Trophoblast cell (in vitro differentiated cells and primary cell): ENCODE results near the gene MYEOV.

Experiments
- DNase-seq, 2 donors: peaks; one replicate each; pipeline ENCODE4 v3.0.0-alpha.2; 2016
- H2AFZ ChIP-seq: 2 replicates; pipeline ENCODE4 v1.6.1; 2013; ENCODE audit warnings: low read length, moderate library complexity, mild to moderate bottlenecking; ENCODE audit not compliant: insufficient read depth, poor library complexity
- H2AK5ac ChIP-seq: 2 replicates; pipeline ENCODE4 v1.6.1; 2013; ENCODE audit warnings: mild to moderate bottlenecking, low read length
- H2BK120ac ChIP-seq: 2 replicates; pipeline ENCODE4 v1.6.1; 2013; ENCODE audit warnings: low read length, mild to moderate bottlenecking, moderate library complexity; ENCODE audit not compliant: insufficient read depth, poor library complexity
- H2BK12ac ChIP-seq: 2 replicates; pipeline ENCODE4 v1.6.1; 2013; ENCODE audit warnings: mild to moderate bottlenecking, low read length, moderate library complexity
- H2BK5ac ChIP-seq: 2 replicates; pipeline ENCODE4 v1.6.1; 2013; ENCODE audit warnings: low read length, low read depth, moderate library complexity, mild to moderate bottlenecking; ENCODE audit not compliant: poor library complexity
- H3K14ac ChIP-seq: 2 replicates; pipeline ENCODE4 v1.6.1; 2013; ENCODE audit warnings: mild to moderate bottlenecking, low read length
- H3K18ac ChIP-seq: 2 replicates; pipeline ENCODE4 v1.6.1; 2013; ENCODE audit warnings: mild to moderate bottlenecking, low read length
- H3K23ac ChIP-seq: 2 replicates; pipeline ENCODE4 v1.6.1; 2013; ENCODE audit warnings: low read length
- H3K27ac ChIP-seq: 2 replicates; pipeline ENCODE4 v1.5.1; 2013; ENCODE audit warnings: low read depth, mild to moderate bottlenecking, inconsistent platforms, low read length, moderate library complexity
- H3K27me3 ChIP-seq: 2 replicates; pipeline ENCODE4 v1.6.1; 2013; ENCODE audit warnings: inconsistent platforms, mild to moderate bottlenecking, low read length, moderate library complexity; ENCODE audit not compliant: insufficient read depth
- H3K36me3 ChIP-seq, 2 experiments: 1 replicate in 1 of 2; 2 replicates in 1 of 2; pipeline ENCODE4 v1.6.1; 2013; ENCODE audit warnings: low read length in 2 of 2, mild to moderate bottlenecking in 2 of 2, moderate library complexity in 1 of 2; ENCODE audit not compliant: insufficient read depth in 2 of 2, control insufficient read depth in 1 of 2
- H3K4ac ChIP-seq: 2 replicates; pipeline ENCODE4 v1.6.1; 2013; ENCODE audit warnings: low read depth, mild to moderate bottlenecking, low read length, moderate library complexity
- H3K4me1 ChIP-seq, 2 experiments: 1 replicate in 1 of 2; 2 replicates in 1 of 2; pipeline ENCODE4 v1.6.1; 2013; ENCODE audit warnings: low read length in 2 of 2, mild to moderate bottlenecking in 2 of 2, moderate library complexity in 1 of 2; ENCODE audit not compliant: insufficient read depth in 2 of 2, control insufficient read depth in 1 of 2
- H3K4me2 ChIP-seq: 2 replicates; pipeline ENCODE4 v1.6.1; 2013; ENCODE audit warnings: inconsistent platforms, mild to moderate bottlenecking, low read length, moderate library complexity
- H3K4me3 ChIP-seq: 2 replicates; pipeline ENCODE4 v1.5.1; 2013; ENCODE audit warnings: mild to moderate bottlenecking, low read depth, low read length, inconsistent platforms
- H3K79me1 ChIP-seq: one replicate; pipeline ENCODE4 v1.6.1; 2013; ENCODE audit warnings: low read length
- H3K79me2 ChIP-seq: 2 replicates; pipeline ENCODE4 v1.6.1; 2013; ENCODE audit warnings: low read length, mild to moderate bottlenecking; ENCODE audit not compliant: control insufficient read depth, insufficient read depth, poor library complexity
- H3K9ac ChIP-seq: 2 replicates; pipeline ENCODE4 v1.6.1; 2013; ENCODE audit warnings: mild to moderate bottlenecking, low read length
- H3K9me3 ChIP-seq: 2 replicates; pipeline ENCODE4 v1.6.1; 2013; ENCODE audit warnings: low read depth, mild to moderate bottlenecking, control low read depth, inconsistent platforms, low read length; ENCODE audit not compliant: insufficient read depth
- H4K12ac ChIP-seq: 2 replicates; pipeline ENCODE4 v1.6.1; 2013; ENCODE audit warnings: low read depth, mild to moderate bottlenecking, low read length, moderate library complexity
- H4K8ac ChIP-seq: 2 replicates; pipeline ENCODE4 v1.6.1; 2013; ENCODE audit warnings: low read depth, mild to moderate bottlenecking, low read length, moderate library complexity
- H4K91ac ChIP-seq: one replicate; pipeline ENCODE4 v1.6.1; 2013; ENCODE audit warnings: low read depth, mild to moderate bottlenecking, low read length, moderate library complexity
- WGBS: extraction: QIAGEN DNeasy Blood & Tissue Kit; methylation state at CpG from one replicate; pipeline ENCODE4 v1.1.7; 2013; ENCODE audit warnings: missing lambda C conversion rate; ENCODE audit not compliant: insufficient read length, insufficient coverage; ENCODE audit errors: extremely low coverage; 5-methylcytosine and 5-hydroxymethylcytosine counted together

The MYEOV gene

GRCh38 chr11:69304258-69304657 lies 10.3 kb downstream of the MYEOV start:
- H3K23ac ChIP-seq = no peak overlapping the region
- no peak overlapping the region for H3K4me2 ChIP-seq
- no peaks in the 10 kb centered on the region for H3K36me3 ChIP-seq
- H3K14ac ChIP-seq = no peak overlapping the region
- H3K18ac ChIP-seq = no peak overlapping the region
- DNase-seq = no peak
- peaks cover 7% of the 10 kb centered on the region for H3K9me3 ChIP-seq
- WGBS = no CpG with 5 or more reads among the region's 1 CpG
- H2AFZ ChIP-seq = no peak overlapping the region
- H3K79me1 ChIP-seq = peaks cover 5% of the 10 kb centered on the region
- no peaks in the 10 kb centered on the region for H3K79me2 ChIP-seq
- H4K8ac ChIP-seq = no peak overlapping the region
- no peak overlapping the region for H2BK120ac ChIP-seq
- no peak overlapping the region for H4K91ac ChIP-seq
- H3K4me1 ChIP-seq = peaks cover 14 to 22% of the 10 kb centered on the region in 2 experiments
- H4K12ac ChIP-seq = no peak overlapping the region
- no peak overlapping the region for H3K27ac ChIP-seq
- H2AK5ac ChIP-seq = no peak overlapping the region
- no peak overlapping the region for H3K4me3 ChIP-seq
- no peak overlapping the region for H3K9ac ChIP-seq
- no peaks in the 10 kb centered on the region for H3K27me3 ChIP-seq
- no peak overlapping the region for H3K4ac ChIP-seq
- H2BK5ac ChIP-seq = no peak overlapping the region
- no peak overlapping the region for H2BK12ac ChIP-seq

GRCh38 chr11:69304686-69305085 lies 10.7 kb downstream of the MYEOV start:
- Histone ChIP-seq H2BK120ac (no peak overlapping the region), H2AK5ac (no peak overlapping the region), H3K36me3 (no peaks in the 10 kb centered on the region), H3K18ac (no peak overlapping the region), H3K9ac (no peak overlapping the region), H4K91ac (no peak overlapping the region), H3K4ac (no peak overlapping the region), H3K14ac (no peak overlapping the region), H3K23ac (no peak overlapping the region), H2AFZ (no peak overlapping the region), H3K27ac (no peak overlapping the region), H3K9me3 (peaks cover 7% of the 10 kb centered on the region), H3K79me2 (no peaks in the 10 kb centered on the region), H3K4me2 (no peak overlapping the region), H4K8ac (no peak overlapping the region), H3K4me1 (peaks cover 13 to 17% of the 10 kb centered on the region in 2 experiments), H2BK5ac (no peak overlapping the region), H3K79me1 (peaks cover 5% of the 10 kb centered on the region), H3K4me3 (no peak overlapping the region), H2BK12ac (no peak overlapping the region), H3K27me3 (no peaks in the 10 kb centered on the region), H4K12ac (no peak overlapping the region)
- DNase-seq = no peak
- no CpG with 5 or more reads among the region's 6 CpGs for WGBS

GRCh38 chr11:69305885-69306540 lies 12.1 kb downstream of the MYEOV start:
- no peak overlapping the region for H2AK5ac ChIP-seq
- H2BK12ac ChIP-seq = no peak overlapping the region
- H3K4ac ChIP-seq = no peak overlapping the region
- no peak overlapping the region for H3K18ac ChIP-seq
- no peak overlapping the region for H3K9ac ChIP-seq
- no peaks in the 10 kb centered on the region for H3K36me3 ChIP-seq
- H3K23ac ChIP-seq = no peak overlapping the region
- no peak overlapping the region for H3K14ac ChIP-seq
- H2BK5ac ChIP-seq = no peak overlapping the region
- peaks cover 7 to 10% of the 10 kb centered on the region in 2 experiments for H3K4me1 ChIP-seq
- H4K12ac ChIP-seq = no peak overlapping the region
- WGBS = no CpG with 5 or more reads among the region's 11 CpGs
- peaks cover 5% of the 10 kb centered on the region for H3K79me1 ChIP-seq
- no peak overlapping the region for H4K8ac ChIP-seq
- H3K4me2 ChIP-seq = no peak overlapping the region
- no peak for DNase-seq
- H3K79me2 ChIP-seq = no peaks in the 10 kb centered on the region
- H3K9me3 ChIP-seq = peaks cover 7% of the 10 kb centered on the region
- no peak overlapping the region for H3K27ac ChIP-seq
- no peak overlapping the region for H2AFZ ChIP-seq
- no peak overlapping the region for H3K4me3 ChIP-seq
- no peak overlapping the region for H2BK120ac ChIP-seq
- no peak overlapping the region for H4K91ac ChIP-seq
- H3K27me3 ChIP-seq = no peaks in the 10 kb centered on the region

- Histone ChIP-seq H3K4me1 (peaks cover 4 to 5% of the 10 kb centered on the region in 2 experiments), H3K23ac (no peak overlapping the region), H2AFZ (no peak overlapping the region), H3K9ac (no peak overlapping the region), H3K79me1 (peaks cover 5% of the 10 kb centered on the region), H2BK120ac (no peak overlapping the region), H2AK5ac (no peak overlapping the region), H3K4me3 (no peak overlapping the region), H3K36me3 (no peaks in the 10 kb centered on the region), H3K18ac (no peak overlapping the region), H2BK12ac (no peak overlapping the region), H3K27me3 (no peaks in the 10 kb centered on the region), H3K27ac (no peak overlapping the region), H4K12ac (no peak overlapping the region), H3K79me2 (no peaks in the 10 kb centered on the region), H4K8ac (no peak overlapping the region), H3K9me3 (peaks cover 7% of the 10 kb centered on the region), H3K4me2 (no peak overlapping the region), H2BK5ac (no peak overlapping the region), H4K91ac (no peak overlapping the region), H3K4ac (no peak overlapping the region), H3K14ac (no peak overlapping the region)
- no CpG with 5 or more reads among the region's 5 CpGs for WGBS
- DNase-seq = no peak
Measured at GRCh38 chr11:69306821-69307220, 12.9 kb downstream of the MYEOV start.
